HepG2 (cell line): ENCODE data around the gene METTL1. TPM values are rescaled to one million over a fixed set of nuclear protein-coding genes. Genes with fewer than 3 reads are reported as not detected.
A peak's percentile ranks its signal among the peaks of the same experiment; 100 is the strongest.

Experiments used
- CREM ChIP-seq, 2 experiments: sonication (generic) in 1 of 2; formaldehyde crosslinking in 1 of 2; IDR thresholded peaks; 2 replicates each; pipeline versions ENCODE4 v1.4.0 to v1.6.1; 2016 to 2020; ENCODE audit warnings: antibody characterized with exemption in 1 of 2, mild to moderate bottlenecking in 1 of 2, missing genetic modification reagents in 1 of 2
- NCOA5 ChIP-seq: sonication (generic); formaldehyde crosslinking; IDR thresholded peaks from 2 replicates; pipeline ENCODE4 v1.4.0; 2020; ENCODE audit warnings: missing genetic modification reagents
- RFXAP ChIP-seq: sonication (generic); formaldehyde crosslinking; IDR thresholded peaks from 2 replicates; pipeline ENCODE4 v1.4.0; 2020; ENCODE audit warnings: missing genetic modification reagents, borderline replicate concordance
- TBL1XR1 ChIP-seq: fragments of 150-350 bp; IDR thresholded peaks from 2 replicates; pipeline ENCODE4 v1.6.1; 2014; ENCODE audit warnings: borderline replicate concordance, low read length; ENCODE audit not compliant: partially characterized antibody
- ZBTB7A ChIP-seq: sonication (generic); formaldehyde crosslinking; IDR thresholded peaks from 2 replicates; pipeline ENCODE4 v1.8.0; 2022; ENCODE audit warnings: mild to moderate bottlenecking, missing genetic modification reagents
- ZFP37 ChIP-seq: sonication (generic); formaldehyde crosslinking; IDR thresholded peaks from 2 replicates; pipeline ENCODE4 v1.4.0; 2020; ENCODE audit warnings: missing genetic modification reagents, borderline replicate concordance
- ZFP62 ChIP-seq: sonication (generic); formaldehyde crosslinking; IDR thresholded peaks from 2 replicates; pipeline ENCODE4 v1.4.0; 2020; ENCODE audit warnings: missing genetic modification reagents
- ZSCAN12 ChIP-seq: sonication (generic); formaldehyde crosslinking; IDR thresholded peaks from 2 replicates; pipeline ENCODE4 v1.9.0; 2021; ENCODE audit warnings: mild to moderate bottlenecking, missing genetic modification reagents
- polyA plus RNA-seq, 8 experiments: library from polyadenylated mRNA; depleted of rRNA in 3 of 8; stranded (reverse) in 7 of 8; unstranded in 1 of 8; fragments of >200 nt; fragmentation: Illumina TruSeq in 4 of 8; extraction: Trizol in 4 of 8; gene quantifications; 2 replicates each; pipeline versions ENCODE4 v1.2.1 to v1.2.3, GENCODE V29; 2011 to 2016; ENCODE audit warnings: low read depth in 4 of 8, missing spikeins in 1 of 8, mixed read lengths in 1 of 8; ENCODE audit not compliant: insufficient read depth in 1 of 8
- total RNA-seq, 5 experiments: library from RNA; depleted of rRNA; stranded (reverse); fragments of >200 nt; fragmentation: Illumina TruSeq; extraction: Trizol; gene quantifications; 2 replicates each; pipeline ENCODE4 v1.2.3, GENCODE V29; 2016; ENCODE audit warnings: low read depth in 1 of 5
- TF ChIP-seq, protein P1 (sequence below): sonication (generic); formaldehyde crosslinking; IDR thresholded peaks from 2 replicates; pipeline ENCODE4 v1.4.0; 2020; ENCODE audit warnings: missing genetic modification reagents, borderline replicate concordance
- TF ChIP-seq, protein P2 (sequence below), 2 experiments: fragments of 450-650 bp in 1 of 2; sonication (generic) in 1 of 2; formaldehyde crosslinking in 1 of 2; IDR thresholded peaks; 2 replicates each; pipeline versions ENCODE4 v1.6.1 to v1.8.0; 2016 to 2022; ENCODE audit warnings: antibody characterized with exemption in 1 of 2, mild to moderate bottlenecking in 1 of 2, missing genetic modification reagents in 1 of 2
- TF ChIP-seq, protein P3 (sequence below), 2 experiments: fragments of 450-650 bp in 1 of 2; sonication (generic) in 1 of 2; formaldehyde crosslinking; IDR thresholded peaks; 2 replicates each; pipeline versions ENCODE4 v1.5.0 to v1.8.0; 2020 to 2022; ENCODE audit warnings: mild to moderate bottlenecking in 1 of 2, missing genetic modification reagents in 1 of 2
- TF ChIP-seq, protein P4 (sequence below): sonication (generic); formaldehyde crosslinking; IDR thresholded peaks from 2 replicates; pipeline ENCODE4 v1.8.1; 2023; ENCODE audit warnings: missing genetic modification reagents, inconsistent platforms, borderline replicate concordance

METTL1 gene
- total and polyA plus RNA-seq, 2 of the 13 experiments (the other 11 are each of a cell fraction or from before 2014, with no cell fraction given), result 34.7 to 36.9 TPM

DNA sequence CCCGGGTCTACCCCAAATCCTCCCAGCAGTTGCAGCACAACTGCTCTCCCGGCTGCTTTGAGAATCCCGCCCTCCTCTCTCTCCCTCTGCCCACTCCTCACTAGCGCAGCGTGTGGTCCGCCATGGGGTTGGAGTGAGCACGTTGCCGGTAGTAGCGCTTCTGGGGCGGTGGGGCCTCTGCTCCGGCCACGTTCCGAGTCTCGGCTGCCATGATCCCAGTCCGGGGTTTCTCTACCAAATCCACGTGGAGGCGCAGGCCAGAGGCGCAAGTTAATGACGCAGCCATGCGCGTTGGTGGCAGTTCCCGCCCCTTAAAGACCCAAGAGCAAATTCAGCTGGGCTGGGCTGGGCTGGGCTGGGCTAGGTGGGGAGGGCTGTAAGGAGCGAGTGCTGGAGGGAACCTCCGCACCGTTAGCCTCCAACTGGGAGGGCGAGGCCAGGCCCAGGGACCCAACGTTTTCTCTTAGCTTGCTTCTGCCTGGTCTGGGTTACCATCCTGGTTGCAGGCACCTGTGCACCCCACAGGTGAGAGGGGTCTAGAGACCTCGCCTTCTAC is at the start of gene METTL1 (continued):
- TF ChIP-seq, protein P1, sequence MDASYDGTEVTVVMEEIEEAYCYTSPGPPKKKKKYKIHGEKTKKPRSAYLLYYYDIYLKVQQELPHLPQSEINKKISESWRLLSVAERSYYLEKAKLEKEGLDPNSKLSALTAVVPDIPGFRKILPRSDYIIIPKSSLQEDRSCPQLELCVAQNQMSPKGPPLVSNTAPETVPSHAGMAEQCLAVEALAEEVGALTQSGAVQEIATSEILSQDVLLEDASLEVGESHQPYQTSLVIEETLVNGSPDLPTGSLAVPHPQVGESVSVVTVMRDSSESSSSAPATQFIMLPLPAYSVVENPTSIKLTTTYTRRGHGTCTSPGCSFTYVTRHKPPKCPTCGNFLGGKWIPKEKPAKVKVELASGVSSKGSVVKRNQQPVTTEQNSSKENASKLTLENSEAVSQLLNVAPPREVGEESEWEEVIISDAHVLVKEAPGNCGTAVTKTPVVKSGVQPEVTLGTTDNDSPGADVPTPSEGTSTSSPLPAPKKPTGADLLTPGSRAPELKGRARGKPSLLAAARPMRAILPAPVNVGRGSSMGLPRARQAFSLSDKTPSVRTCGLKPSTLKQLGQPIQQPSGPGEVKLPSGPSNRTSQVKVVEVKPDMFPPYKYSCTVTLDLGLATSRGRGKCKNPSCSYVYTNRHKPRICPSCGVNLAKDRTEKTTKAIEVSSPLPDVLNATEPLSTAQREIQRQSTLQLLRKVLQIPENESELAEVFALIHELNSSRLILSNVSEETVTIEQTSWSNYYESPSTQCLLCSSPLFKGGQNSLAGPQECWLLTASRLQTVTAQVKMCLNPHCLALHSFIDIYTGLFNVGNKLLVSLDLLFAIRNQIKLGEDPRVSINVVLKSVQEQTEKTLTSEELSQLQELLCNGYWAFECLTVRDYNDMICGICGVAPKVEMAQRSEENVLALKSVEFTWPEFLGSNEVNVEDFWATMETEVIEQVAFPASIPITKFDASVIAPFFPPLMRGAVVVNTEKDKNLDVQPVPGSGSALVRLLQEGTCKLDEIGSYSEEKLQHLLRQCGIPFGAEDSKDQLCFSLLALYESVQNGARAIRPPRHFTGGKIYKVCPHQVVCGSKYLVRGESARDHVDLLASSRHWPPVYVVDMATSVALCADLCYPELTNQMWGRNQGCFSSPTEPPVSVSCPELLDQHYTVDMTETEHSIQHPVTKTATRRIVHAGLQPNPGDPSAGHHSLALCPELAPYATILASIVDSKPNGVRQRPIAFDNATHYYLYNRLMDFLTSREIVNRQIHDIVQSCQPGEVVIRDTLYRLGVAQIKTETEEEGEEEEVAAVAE (CRISPR knock-in tag), result peak; percentile 65; the same call in 1 of the 2 replicates
- TF ChIP-seq, protein P2, sequence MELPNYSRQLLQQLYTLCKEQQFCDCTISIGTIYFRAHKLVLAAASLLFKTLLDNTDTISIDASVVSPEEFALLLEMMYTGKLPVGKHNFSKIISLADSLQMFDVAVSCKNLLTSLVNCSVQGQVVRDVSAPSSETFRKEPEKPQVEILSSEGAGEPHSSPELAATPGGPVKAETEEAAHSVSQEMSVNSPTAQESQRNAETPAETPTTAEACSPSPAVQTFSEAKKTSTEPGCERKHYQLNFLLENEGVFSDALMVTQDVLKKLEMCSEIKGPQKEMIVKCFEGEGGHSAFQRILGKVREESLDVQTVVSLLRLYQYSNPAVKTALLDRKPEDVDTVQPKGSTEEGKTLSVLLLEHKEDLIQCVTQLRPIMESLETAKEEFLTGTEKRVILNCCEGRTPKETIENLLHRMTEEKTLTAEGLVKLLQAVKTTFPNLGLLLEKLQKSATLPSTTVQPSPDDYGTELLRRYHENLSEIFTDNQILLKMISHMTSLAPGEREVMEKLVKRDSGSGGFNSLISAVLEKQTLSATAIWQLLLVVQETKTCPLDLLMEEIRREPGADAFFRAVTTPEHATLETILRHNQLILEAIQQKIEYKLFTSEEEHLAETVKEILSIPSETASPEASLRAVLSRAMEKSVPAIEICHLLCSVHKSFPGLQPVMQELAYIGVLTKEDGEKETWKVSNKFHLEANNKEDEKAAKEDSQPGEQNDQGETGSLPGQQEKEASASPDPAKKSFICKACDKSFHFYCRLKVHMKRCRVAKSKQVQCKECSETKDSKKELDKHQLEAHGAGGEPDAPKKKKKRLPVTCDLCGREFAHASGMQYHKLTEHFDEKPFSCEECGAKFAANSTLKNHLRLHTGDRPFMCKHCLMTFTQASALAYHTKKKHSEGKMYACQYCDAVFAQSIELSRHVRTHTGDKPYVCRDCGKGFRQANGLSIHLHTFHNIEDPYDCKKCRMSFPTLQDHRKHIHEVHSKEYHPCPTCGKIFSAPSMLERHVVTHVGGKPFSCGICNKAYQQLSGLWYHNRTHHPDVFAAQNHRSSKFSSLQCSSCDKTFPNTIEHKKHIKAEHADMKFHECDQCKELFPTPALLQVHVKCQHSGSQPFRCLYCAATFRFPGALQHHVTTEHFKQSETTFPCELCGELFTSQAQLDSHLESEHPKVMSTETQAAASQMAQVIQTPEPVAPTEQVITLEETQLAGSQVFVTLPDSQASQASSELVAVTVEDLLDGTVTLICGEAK (IDR thresholded peaks at IDR 0.05), result no peak
- TF ChIP-seq, protein P2 (CRISPR knock-in tag; IDR thresholded peaks at IDR 0.05), result peak; percentile 77
- TF ChIP-seq ZFP37 (0 out of 2 replicates have a peak, but pooled peaks have one; percentile 84), RFXAP (CRISPR knock-in tag) (peak; percentile 74; the same call in 1 of the 2 replicates), ZSCAN12 (CRISPR knock-in tag) (0 out of 2 replicates have a peak, but pooled peaks have one; percentile 23), ZBTB7A (0 out of 2 replicates have a peak, but pooled peaks have one; percentile 60), ZFP62 (CRISPR knock-in tag) (no peak), NCOA5 (CRISPR knock-in tag) (no peak), CREM (IDR thresholded peaks at IDR 0.05) (peak; percentile 98), CREM (CRISPR knock-in tag; IDR thresholded peaks at IDR 0.05) (peak; percentile 81), TBL1XR1 (no peak)
- TF ChIP-seq, protein P3, sequence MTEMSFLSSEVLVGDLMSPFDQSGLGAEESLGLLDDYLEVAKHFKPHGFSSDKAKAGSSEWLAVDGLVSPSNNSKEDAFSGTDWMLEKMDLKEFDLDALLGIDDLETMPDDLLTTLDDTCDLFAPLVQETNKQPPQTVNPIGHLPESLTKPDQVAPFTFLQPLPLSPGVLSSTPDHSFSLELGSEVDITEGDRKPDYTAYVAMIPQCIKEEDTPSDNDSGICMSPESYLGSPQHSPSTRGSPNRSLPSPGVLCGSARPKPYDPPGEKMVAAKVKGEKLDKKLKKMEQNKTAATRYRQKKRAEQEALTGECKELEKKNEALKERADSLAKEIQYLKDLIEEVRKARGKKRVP (CRISPR knock-in tag; IDR thresholded peaks at IDR 0.05), result peak in 1 of 2 experiments; percentile 72; a peak in 2 of 4 replicates
- TF ChIP-seq, protein P4, sequence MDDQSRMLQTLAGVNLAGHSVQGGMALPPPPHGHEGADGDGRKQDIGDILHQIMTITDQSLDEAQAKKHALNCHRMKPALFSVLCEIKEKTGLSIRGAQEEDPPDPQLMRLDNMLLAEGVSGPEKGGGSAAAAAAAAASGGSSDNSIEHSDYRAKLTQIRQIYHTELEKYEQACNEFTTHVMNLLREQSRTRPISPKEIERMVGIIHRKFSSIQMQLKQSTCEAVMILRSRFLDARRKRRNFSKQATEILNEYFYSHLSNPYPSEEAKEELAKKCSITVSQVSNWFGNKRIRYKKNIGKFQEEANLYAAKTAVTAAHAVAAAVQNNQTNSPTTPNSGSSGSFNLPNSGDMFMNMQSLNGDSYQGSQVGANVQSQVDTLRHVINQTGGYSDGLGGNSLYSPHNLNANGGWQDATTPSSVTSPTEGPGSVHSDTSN (CRISPR knock-in tag), result no peak
